Fibroblast of villous mesenchyme (primary cell): ENCODE data around the gene ASTN2. TPM values are rescaled to one million over a fixed set of nuclear protein-coding genes. Genes with fewer than 3 reads are reported as not detected.
A peak's percentile ranks its signal among the peaks of the same experiment; 100 is the strongest.

Source experiments
- DNase-seq: peaks from one replicate; pipeline ENCODE4 v3.0.0-alpha.2; 2010; ENCODE audit warnings: low read depth
- H3K4me3 ChIP-seq: 2 replicates; pipeline ENCODE4 v1.5.1; 2011; ENCODE audit warnings: low read depth, mild to moderate bottlenecking, low read length
- CTCF ChIP-seq: IDR thresholded peaks from 2 replicates; pipeline ENCODE4 v1.5.1; 2012; ENCODE audit warnings: low read depth, mild to moderate bottlenecking, low read length; ENCODE audit not compliant: insufficient read depth
- total RNA-seq: library from RNA; depleted of rRNA; stranded (reverse); fragments of >200 nt; gene quantifications from 2 replicates; pipeline ENCODE4 v1.2.3, GENCODE V29; 2012

ASTN2 gene
- total RNA-seq, 1 donor: 5.6 TPM

- no peak for TF ChIP-seq CTCF
- no peak for DNase-seq
- no peak overlapping the region for H3K4me3 ChIP-seq
Measured at GRCh38 chr9:117178596-117179375, 236.1 kb downstream of the ASTN2 start.

- no peak for TF ChIP-seq CTCF
- DNase-seq: no peak
- H3K4me3 ChIP-seq: no peak overlapping the region
Measured at GRCh38 chr9:117170567-117170966, 244.3 kb downstream of the ASTN2 start.

GRCh38 chr9:117169089-117169621, 245.7 kb downstream of the ASTN2 start:
- no peak for TF ChIP-seq CTCF
- DNase-seq: no peak
- no peak overlapping the region for H3K4me3 ChIP-seq

- no peak for TF ChIP-seq CTCF
Measured at GRCh38 chr9:117164512-117164911, 250.3 kb downstream of the ASTN2 start.

GRCh38 chr9:117160254-117160653, 254.6 kb downstream of the ASTN2 start:
- DNase-seq: no peak
- peak; percentile 5 for TF ChIP-seq CTCF
- no peak overlapping the region for H3K4me3 ChIP-seq

More at GRCh38 chr9:117164512-117164911, 250.3 kb downstream of the ASTN2 start:
- H3K4me3 ChIP-seq: no peak overlapping the region
- DNase-seq: no peak

GRCh38 chr9:117156771-117157535, 257.9 kb downstream of the ASTN2 start:
- no peak for DNase-seq
- no peak overlapping the region for H3K4me3 ChIP-seq
- TF ChIP-seq CTCF: no peak
